Measurements from ENCODE around the gene UBA1. TPM values are rescaled to one million over a fixed set of nuclear protein-coding genes. Genes with fewer than 3 reads are reported as not detected.

The UBA1 gene
- polyA plus RNA-seq, 2 of the 4 experiments (the other 2 are of a cell fraction), result 160 to 192 TPM

- WGBS (ENCODE audit: missing lambda C conversion rate), result 67% methylated on average over 4 of the region's 4 CpGs
- Histone ChIP-seq H3K27ac (no peak overlapping the region), H3K4me2 (no peak overlapping the region), H3K4me1 (peaks cover 39% of the 10 kb centered on the region), H3K4me3 (no peak overlapping the region), H3K9me3 (no peaks in the 10 kb centered on the region)
- no peak for FAIRE-seq
- POLR2A ChIA-PET, result no interaction called here
- CTCF ChIA-PET, result no interaction called here
- TF ChIP-seq RNF2 (IDR thresholded peaks at IDR 0.05; ENCODE audit: borderline replicate concordance, low read depth), result no peak
- TF ChIP-seq, protein P1, sequence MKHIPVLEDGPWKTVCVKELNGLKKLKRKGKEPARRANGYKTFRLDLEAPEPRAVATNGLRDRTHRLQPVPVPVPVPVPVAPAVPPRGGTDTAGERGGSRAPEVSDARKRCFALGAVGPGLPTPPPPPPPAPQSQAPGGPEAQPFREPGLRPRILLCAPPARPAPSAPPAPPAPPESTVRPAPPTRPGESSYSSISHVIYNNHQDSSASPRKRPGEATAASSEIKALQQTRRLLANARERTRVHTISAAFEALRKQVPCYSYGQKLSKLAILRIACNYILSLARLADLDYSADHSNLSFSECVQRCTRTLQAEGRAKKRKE (CRISPR knock-in tag; IDR thresholded peaks at IDR 0.05; ENCODE audit: low read depth), result no peak
- no peak for TF ChIP-seq CTCF (IDR thresholded peaks at IDR 0.05)
- TF ChIP-seq CBX8 (IDR thresholded peaks at IDR 0.05), result no peak
- TF ChIP-seq ZFP36 (IDR thresholded peaks at IDR 0.05; ENCODE audit: borderline replicate concordance, partially characterized antibody), result no peak
- no peak for TF ChIP-seq ZNF302 (CRISPR knock-in tag; IDR thresholded peaks at IDR 0.05)
- no peak for TF ChIP-seq CBX2 (IDR thresholded peaks at IDR 0.05; ENCODE audit: borderline replicate concordance, low read depth)
- TF ChIP-seq HOXB13 (CRISPR knock-in tag; IDR thresholded peaks at IDR 0.05; ENCODE audit: low read depth), result no peak
- TF ChIP-seq HMGXB4 (CRISPR knock-in tag; IDR thresholded peaks at IDR 0.05; ENCODE audit: borderline replicate concordance), result no peak
- no peak for TF ChIP-seq REST (IDR thresholded peaks at IDR 0.05)
- ATAC-seq, result no peak
- no peak for DNase-seq (ENCODE audit: low read depth in 1 of 2, low spot score in 1 of 2)
Measured at GRCh38 chrX:47202877-47203276, 9.2 kb downstream of the UBA1 start.

DNA sequence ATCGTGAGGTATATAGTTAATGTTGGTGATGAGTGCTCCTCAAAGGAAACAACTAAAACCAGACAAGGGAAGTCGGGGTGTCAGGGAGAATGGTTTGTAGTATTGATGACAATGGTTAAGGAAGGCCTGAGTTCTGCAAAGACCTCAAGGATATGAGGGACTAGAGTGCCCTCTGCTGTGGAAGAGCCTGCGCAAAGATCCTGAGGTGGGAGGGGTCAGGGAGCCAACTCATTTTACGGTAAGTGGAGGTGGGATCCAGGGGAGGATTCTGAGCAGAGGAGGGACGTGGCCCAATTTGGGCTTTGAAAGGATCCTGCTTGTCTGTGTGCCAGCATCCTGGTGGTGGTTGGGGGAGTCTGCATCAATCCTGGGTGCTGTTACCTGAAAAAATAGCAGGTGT is 11.3 kb downstream of the UBA1 start:
- no peak overlapping the region for H3K4me3 ChIP-seq
- H3K9me3 ChIP-seq, result no peaks in the 10 kb centered on the region
- CTCF ChIA-PET, result interaction anchor here (1.9 kb wide), 1 partner anchor 318 kb away, joined by 10 read pairs; no protein-coding TSS in a partner anchor
- no peak for DNase-seq (ENCODE audit: low read depth in 1 of 2, low spot score in 1 of 2)
- H3K27ac ChIP-seq, result no peak overlapping the region
- FAIRE-seq, result peak; percentile 68
- WGBS (ENCODE audit: missing lambda C conversion rate), result 74% methylated on average over 5 of the region's 5 CpGs
- no peak overlapping the region for H3K4me2 ChIP-seq
- H3K4me1 ChIP-seq, result peaks cover 18% of the 10 kb centered on the region
- no peak for TF ChIP-seq CHD4 (IDR thresholded peaks at IDR 0.05; ENCODE audit: borderline replicate concordance)
- TF ChIP-seq MAFK (IDR thresholded peaks at IDR 0.05; ENCODE audit: partially characterized antibody), result no peak
- TF ChIP-seq USF2 (IDR thresholded peaks at IDR 0.05), result no peak
- no peak for TF ChIP-seq SREBF2 (IDR thresholded peaks at IDR 0.05)
- no peak for TF ChIP-seq CBX8 (IDR thresholded peaks at IDR 0.05)
- TF ChIP-seq KDM5A (IDR thresholded peaks at IDR 0.05), result no peak
- TF ChIP-seq ELK1 (IDR thresholded peaks at IDR 0.05; ENCODE audit: low read depth, low read length), result no peak
- no peak for TF ChIP-seq EHF (CRISPR knock-in tag; IDR thresholded peaks at IDR 0.05)
- no peak for TF ChIP-seq KDM1A (IDR thresholded peaks at IDR 0.05; ENCODE audit: low read depth)
- ATAC-seq, result peak in 1 of 2 experiments; percentile 21; a peak in 1 of 6 replicates
- POLR2A ChIA-PET, result no interaction called here

Data from A549 (cell line).